CD4-positive, alpha-beta memory T cell (primary cell): Measurements from ENCODE around the gene SETD9. TPM values are rescaled to one million over a fixed set of nuclear protein-coding genes. Genes with fewer than 3 reads are reported as not detected.

Experiments used
- CTCF ChIA-PET: fragments of 350-600 bp; sonication (Branson Sonifier 250); formaldehyde crosslinking; loops from one replicate; lab custom pipeline; 2021; ENCODE audit warnings: inconsistent platforms; ENCODE audit not compliant: partially characterized antibody; lab: Charles Lee
- POLR2A ChIA-PET: fragments of 350-600 bp; sonication (Branson Sonifier 250); formaldehyde crosslinking; loops from one replicate; lab custom pipeline; 2021; ENCODE audit not compliant: partially characterized antibody; lab: Charles Lee
- DNase-seq, 5 donors: peaks; one replicate each; pipeline versions ENCODE4 v3.0.0 to v3.0.0-alpha.2; 2020 to 2022; ENCODE audit warnings: mixed read lengths in 1 of 5
- H3K27ac ChIP-seq: one replicate; pipeline ENCODE4 v1.7.0; 2013; ENCODE audit warnings: low read depth, low read length
- H3K27me3 ChIP-seq: 2 replicates; pipeline ENCODE4 v1.7.0; 2013; ENCODE audit warnings: mild to moderate bottlenecking, low read length, moderate library complexity; ENCODE audit not compliant: insufficient read depth
- H3K36me3 ChIP-seq: 2 replicates; pipeline ENCODE4 v1.7.0; 2013; ENCODE audit warnings: mild to moderate bottlenecking, low read length, moderate library complexity; ENCODE audit not compliant: insufficient read depth
- H3K4me1 ChIP-seq: 2 replicates; pipeline ENCODE4 v1.7.0; 2013; ENCODE audit warnings: mild to moderate bottlenecking, low read length, moderate library complexity; ENCODE audit not compliant: insufficient read depth
- H3K4me3 ChIP-seq, 2 donors: one replicate each; pipeline ENCODE4 v1.7.0; 2013; ENCODE audit warnings: low read length in 2 of 2, mild to moderate bottlenecking in 1 of 2
- H3K9me3 ChIP-seq, 2 donors: one replicate each; pipeline ENCODE4 v1.7.0; 2013; ENCODE audit warnings: low read length in 2 of 2, control low read depth in 1 of 2; ENCODE audit not compliant: control insufficient read depth in 1 of 2
- H3K27ac Mint-ChIP-seq, 7 donors: one replicate each; pipeline ENCODE4 v1.8.0; 2020 to 2021; ENCODE audit warnings: mixed read lengths in 7 of 7, mild to moderate bottlenecking in 6 of 7, inconsistent platforms in 3 of 7, moderate library complexity in 3 of 7
- H3K27me3 Mint-ChIP-seq, 2 donors: one replicate each; pipeline ENCODE4 v1.8.0; 2020 to 2021; ENCODE audit warnings: mixed read lengths in 2 of 2
- H3K36me3 Mint-ChIP-seq, 2 donors: one replicate each; pipeline ENCODE4 v1.8.0; 2020 to 2021; ENCODE audit warnings: mixed read lengths in 2 of 2, inconsistent platforms in 1 of 2, mild to moderate bottlenecking in 1 of 2
- H3K4me1 Mint-ChIP-seq, 4 donors: one replicate each; pipeline ENCODE4 v1.8.0; 2020 to 2021; ENCODE audit warnings: mixed read lengths in 4 of 4, mild to moderate bottlenecking in 1 of 4
- H3K4me3 Mint-ChIP-seq, 8 donors: one replicate each; pipeline ENCODE4 v1.8.0; 2020 to 2021; ENCODE audit warnings: mixed read lengths in 8 of 8, mild to moderate bottlenecking in 7 of 8, moderate library complexity in 6 of 8, inconsistent platforms in 3 of 8
- H3K9me3 Mint-ChIP-seq, 8 donors: one replicate each; pipeline ENCODE4 v1.8.0; 2020 to 2021; ENCODE audit warnings: mixed read lengths in 8 of 8, mild to moderate bottlenecking in 5 of 8, inconsistent platforms in 3 of 8, moderate library complexity in 1 of 8
- intact Hi-C: fragments of 100-400 bp; cut with micrococcal nuclease; formaldehyde crosslinking; loops from one replicate; pipeline ENCODE4 v1.15.1; 2023
- polyA plus RNA-seq, 2 donors: library from polyadenylated mRNA; unstranded; fragments of 300-500 nt; fragmentation: Illumina TruSeq; gene quantifications; one replicate each; pipeline ENCODE4 v1.2.3, GENCODE V29; 2021
- total RNA-seq, 2 experiments: library from RNA; stranded (reverse); gene quantifications; one replicate each; pipeline ENCODE4 v1.2.3, GENCODE V29; 2021

Gene SETD9
- total and polyA plus RNA-seq, 4 experiments from 2014 or later: 3.8 to 11.1 (median 7.5) TPM

GRCh38 chr5:56919942-56920662 lies 10.7 kb downstream of the SETD9 start:
- POLR2A ChIA-PET: interaction anchor here (1.0 kb wide), 1 partner anchor 10 kb away, joined by 5 read pairs; no protein-coding TSS in a partner anchor
- H3K27me3 Mint-ChIP-seq: no peaks in the 10 kb centered on the region
- CTCF ChIA-PET: interaction anchor here (1.4 kb wide), 1 partner anchor 218 kb away, joined by 3 read pairs; no protein-coding TSS in a partner anchor
- H3K27ac ChIP-seq: no peak overlapping the region
- no peaks in the 10 kb centered on the region for H3K9me3 ChIP-seq
- H3K36me3 ChIP-seq: peaks cover 9% of the 10 kb centered on the region
- no peak overlapping the region for H3K4me3 Mint-ChIP-seq
- peaks cover 32% of the 10 kb centered on the region in 2 donors for H3K36me3 Mint-ChIP-seq
- no peaks in the 10 kb centered on the region for H3K27me3 ChIP-seq
- no peaks in the 10 kb centered on the region for H3K4me1 ChIP-seq
- H3K27ac Mint-ChIP-seq: no peak overlapping the region
- no peak overlapping the region for H3K4me3 ChIP-seq
- no peak for DNase-seq
- peaks cover 0 to 3% (median 1%) of the 10 kb centered on the region in 4 donors for H3K4me1 Mint-ChIP-seq
- intact Hi-C loops: no loop called here
- no peaks in the 10 kb centered on the region for H3K9me3 Mint-ChIP-seq

DNA sequence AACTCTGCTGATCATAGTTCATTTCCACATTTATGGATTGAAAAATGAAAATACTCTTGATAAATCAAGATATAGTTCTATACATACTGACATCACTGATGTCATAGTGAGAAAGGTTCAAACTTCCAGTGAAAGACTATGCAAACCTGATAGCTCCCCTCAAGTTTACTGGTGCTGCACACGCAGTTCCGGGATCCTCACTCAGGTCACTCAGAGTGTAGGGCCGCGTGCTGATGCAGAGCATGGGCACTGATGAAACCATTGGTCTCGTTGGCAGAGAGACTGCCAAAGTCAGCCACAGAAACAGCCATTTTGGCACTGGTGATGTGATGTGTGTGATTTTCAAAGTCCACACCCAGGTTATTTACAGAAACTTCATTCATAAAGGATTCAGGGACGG lies 13.5 kb downstream of the SETD9 start:
- H3K4me1 ChIP-seq: no peaks in the 10 kb centered on the region
- no peaks in the 10 kb centered on the region for H3K27me3 ChIP-seq
- no peaks in the 10 kb centered on the region for H3K9me3 ChIP-seq
- H3K27me3 Mint-ChIP-seq: no peaks in the 10 kb centered on the region
- no peak overlapping the region for H3K4me3 Mint-ChIP-seq
- ChIA-PET POLR2A (interaction anchor here (1.2 to 2.4 kb wide), 2 partner anchors 11 to 13 kb away, joined by 3 to 8 read pairs; partner anchors contain the start of gene SETD9), CTCF (interaction anchor here (0.6 to 0.7 kb wide), 2 partner anchors 12 to 288 kb away, joined by 3 to 5 read pairs; no protein-coding TSS in a partner anchor)
- H3K27ac ChIP-seq: no peak overlapping the region
- H3K36me3 Mint-ChIP-seq: peaks cover 50 to 55% of the 10 kb centered on the region in 2 donors
- H3K4me1 Mint-ChIP-seq: peaks cover 0 to 4% (median 1%) of the 10 kb centered on the region in 4 donors
- H3K27ac Mint-ChIP-seq: peak overlapping the region in 1 of 7 donors; percentile 76
- intact Hi-C loops: no loop called here
- H3K4me3 ChIP-seq: no peak overlapping the region
- H3K9me3 Mint-ChIP-seq: no peaks in the 10 kb centered on the region
- H3K36me3 ChIP-seq: peaks cover 16% of the 10 kb centered on the region
- no peak for DNase-seq

DNA sequence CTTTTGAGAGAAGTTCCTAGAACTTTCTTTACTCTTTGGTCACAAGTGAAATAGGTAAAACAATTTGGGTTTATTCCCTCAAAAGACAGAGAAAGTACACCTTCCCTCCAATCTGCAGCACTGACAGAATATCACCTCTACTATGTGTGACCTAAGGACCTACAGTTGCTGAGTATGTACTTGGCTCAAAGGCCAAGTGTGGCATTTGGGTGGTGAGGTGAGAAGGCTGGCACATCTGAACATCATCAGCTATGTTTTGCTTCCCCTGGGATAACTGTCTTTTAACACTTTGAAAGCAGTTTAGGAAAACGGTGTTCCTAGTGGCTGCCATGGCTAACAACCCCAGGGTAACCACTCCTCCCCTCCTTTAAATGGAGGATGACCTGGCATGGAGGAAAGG lies 24.9 kb downstream of the SETD9 start:
- Mint-ChIP-seq H3K27me3 (no peaks in the 10 kb centered on the region), H3K9me3 (no peaks in the 10 kb centered on the region), H3K27ac (no peak overlapping the region), H3K36me3 (peaks cover 53 to 67% of the 10 kb centered on the region in 2 donors), H3K4me1 (peaks cover 0 to 2% (median 0%) of the 10 kb centered on the region in 4 donors), H3K4me3 (no peak overlapping the region)
- Histone ChIP-seq H3K36me3 (peaks cover 24% of the 10 kb centered on the region), H3K27me3 (no peaks in the 10 kb centered on the region), H3K9me3 (no peaks in the 10 kb centered on the region), H3K4me3 (no peak overlapping the region), H3K27ac (no peak overlapping the region), H3K4me1 (no peaks in the 10 kb centered on the region)
- intact Hi-C loops: no loop called here
- DNase-seq: no peak
- ChIA-PET CTCF (no interaction called here), POLR2A (no interaction called here)

- H3K9me3 Mint-ChIP-seq: no peaks in the 10 kb centered on the region
- H3K27ac Mint-ChIP-seq: no peak overlapping the region
- no peaks in the 10 kb centered on the region for H3K4me1 ChIP-seq
- no peaks in the 10 kb centered on the region for H3K27me3 Mint-ChIP-seq
- no peaks in the 10 kb centered on the region for H3K9me3 ChIP-seq
- H3K27ac ChIP-seq: no peak overlapping the region
- H3K4me1 Mint-ChIP-seq: peaks cover 4 to 12% (median 9%) of the 10 kb centered on the region in 4 donors
- DNase-seq: no peak
- H3K4me3 ChIP-seq: no peak overlapping the region
- ChIA-PET CTCF (no interaction called here), POLR2A (no interaction called here)
- H3K27me3 ChIP-seq: no peaks in the 10 kb centered on the region
- peaks cover 43% of the 10 kb centered on the region for H3K36me3 ChIP-seq
- intact Hi-C loops: no loop called here
- H3K36me3 Mint-ChIP-seq: peaks cover 65 to 81% of the 10 kb centered on the region in 2 donors
- no peak overlapping the region for H3K4me3 Mint-ChIP-seq
Observed at GRCh38 chr5:56938858-56939257, 29.5 kb downstream of the SETD9 start.

GRCh38 chr5:56941981-56942380 lies 32.6 kb downstream of the SETD9 start:
- H3K27ac ChIP-seq: no peak overlapping the region
- H3K27me3 Mint-ChIP-seq: no peaks in the 10 kb centered on the region
- peaks cover 61 to 68% of the 10 kb centered on the region in 2 donors for H3K36me3 Mint-ChIP-seq
- H3K27me3 ChIP-seq: no peaks in the 10 kb centered on the region
- peaks cover 4 to 12% (median 12%) of the 10 kb centered on the region in 4 donors for H3K4me1 Mint-ChIP-seq
- H3K4me3 ChIP-seq: no peak overlapping the region
- intact Hi-C loops: no loop called here
- CTCF ChIA-PET: no interaction called here
- no peaks in the 10 kb centered on the region for H3K4me1 ChIP-seq
- H3K9me3 Mint-ChIP-seq: no peaks in the 10 kb centered on the region
- H3K4me3 Mint-ChIP-seq: no peak overlapping the region
- peaks cover 37% of the 10 kb centered on the region for H3K36me3 ChIP-seq
- POLR2A ChIA-PET: no interaction called here
- DNase-seq: no peak
- no peaks in the 10 kb centered on the region for H3K9me3 ChIP-seq
- peak overlapping the region in 1 of 7 donors; percentile 36 for H3K27ac Mint-ChIP-seq

GRCh38 chr5:56947052-56947451 lies 37.7 kb downstream of the SETD9 start:
- POLR2A ChIA-PET: interaction anchor here (1.8 kb wide), 1 partner anchor 14 kb away, joined by 3 read pairs; no protein-coding TSS in a partner anchor

GRCh38 chr5:56950626-56951125 lies 41.3 kb downstream of the SETD9 start:
- Histone ChIP-seq H3K27ac (peak overlapping the region; percentile 53), H3K36me3 (peaks cover 6% of the 10 kb centered on the region), H3K9me3 (no peaks in the 10 kb centered on the region), H3K4me3 (peak overlapping the region; percentile 57 to 72), H3K27me3 (peaks cover 5% of the 10 kb centered on the region), H3K4me1 (peaks cover 16% of the 10 kb centered on the region)
- CTCF ChIA-PET: interaction anchor here (0.7 to 2.7 kb wide), 5 partner anchors 49 to 680 kb away, joined by 3 to 17 read pairs (median 5); no protein-coding TSS in a partner anchor
- peaks cover 6 to 10% of the 10 kb centered on the region in 2 donors for H3K27me3 Mint-ChIP-seq
- peak overlapping the region; percentile 94 to 98 (median 96) for H3K4me3 Mint-ChIP-seq
- peak overlapping the region; percentile 92 to 96 (median 95) for H3K27ac Mint-ChIP-seq
- peak; percentile 38 to 49 (median 42) for DNase-seq
- intact Hi-C loops: loop anchor here (2.0 to 5.0 kb wide), 3 partner anchors 167 to 270 kb away; no protein-coding TSS in a partner anchor
- H3K9me3 Mint-ChIP-seq: peaks cover 0 to 3% (median 0%) of the 10 kb centered on the region in 8 donors
- H3K4me1 Mint-ChIP-seq: peaks cover 14 to 25% (median 23%) of the 10 kb centered on the region in 4 donors
- H3K36me3 Mint-ChIP-seq: peaks cover 9 to 13% of the 10 kb centered on the region in 2 donors
- POLR2A ChIA-PET: interaction anchor here (0.8 to 1.6 kb wide), 6 partner anchors 10 to 260 kb away, joined by 3 to 19 read pairs (median 6); partner anchors contain the start of genes GPBP1 and SETD9

More at GRCh38 chr5:56947052-56947451, 37.7 kb downstream of the SETD9 start:
- Histone ChIP-seq H3K4me3 (no peak overlapping the region), H3K36me3 (peaks cover 10% of the 10 kb centered on the region), H3K9me3 (no peaks in the 10 kb centered on the region), H3K27ac (no peak overlapping the region), H3K4me1 (peaks cover 11% of the 10 kb centered on the region), H3K27me3 (no peaks in the 10 kb centered on the region)
- Mint-ChIP-seq H3K9me3 (no peaks in the 10 kb centered on the region), H3K36me3 (peaks cover 31% of the 10 kb centered on the region in 2 donors), H3K27me3 (no peaks in the 10 kb centered on the region), H3K4me3 (no peak overlapping the region), H3K27ac (no peak overlapping the region), H3K4me1 (peaks cover 15 to 23% (median 18%) of the 10 kb centered on the region in 4 donors)
- intact Hi-C loops: no loop called here
- CTCF ChIA-PET: no interaction called here
- DNase-seq: no peak
